Fibroblast of villous mesenchyme (primary cell): ENCODE data around the gene RAB40A. TPM values are rescaled to one million over a fixed set of nuclear protein-coding genes. Genes with fewer than 3 reads are reported as not detected.
A peak's percentile ranks its signal among the peaks of the same experiment; 100 is the strongest.
"Not testable (repeated sequence)": the region's sequence is repeated elsewhere in the genome, so short reads cannot be mapped to it uniquely, and the experiment has no call there.

ENCODE experiments used
- DNase-seq: peaks from one replicate; pipeline ENCODE4 v3.0.0-alpha.2; 2010; ENCODE audit warnings: low read depth
- H3K4me3 ChIP-seq: 2 replicates; pipeline ENCODE4 v1.5.1; 2011; ENCODE audit warnings: low read depth, mild to moderate bottlenecking, low read length
- total RNA-seq: library from RNA; depleted of rRNA; stranded (reverse); fragments of >200 nt; gene quantifications from 2 replicates; pipeline ENCODE4 v1.2.3, GENCODE V29; 2012
- TF ChIP-seq, protein P1 (sequence below): IDR thresholded peaks from 2 replicates; pipeline ENCODE4 v1.5.1; 2012; ENCODE audit warnings: low read depth, mild to moderate bottlenecking, low read length; ENCODE audit not compliant: insufficient read depth

The RAB40A gene
- total RNA-seq, 1 donor = 0.43 TPM

DNA sequence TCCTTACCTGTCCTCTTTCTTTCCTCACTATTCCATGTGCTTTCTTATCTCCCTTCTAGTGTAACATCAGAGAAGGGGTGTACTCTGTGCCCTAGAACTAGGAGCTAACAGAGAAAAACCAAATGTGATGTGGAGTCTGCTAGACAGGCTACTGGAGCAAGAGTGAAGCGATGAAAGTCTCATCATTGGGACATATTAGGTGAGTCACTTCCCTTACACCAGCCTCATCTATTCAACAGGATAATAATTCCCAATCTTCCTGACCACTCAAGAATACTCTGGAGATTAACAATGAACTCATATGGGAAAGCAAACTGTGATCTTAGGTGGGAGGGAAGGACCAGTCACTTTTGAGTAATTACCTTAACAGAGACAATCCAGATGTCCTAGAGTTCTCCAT is 58.1 kb downstream of the RAB40A start:
- H3K4me3 ChIP-seq = no peak overlapping the region
- DNase-seq = no peak
- TF ChIP-seq, protein P1, sequence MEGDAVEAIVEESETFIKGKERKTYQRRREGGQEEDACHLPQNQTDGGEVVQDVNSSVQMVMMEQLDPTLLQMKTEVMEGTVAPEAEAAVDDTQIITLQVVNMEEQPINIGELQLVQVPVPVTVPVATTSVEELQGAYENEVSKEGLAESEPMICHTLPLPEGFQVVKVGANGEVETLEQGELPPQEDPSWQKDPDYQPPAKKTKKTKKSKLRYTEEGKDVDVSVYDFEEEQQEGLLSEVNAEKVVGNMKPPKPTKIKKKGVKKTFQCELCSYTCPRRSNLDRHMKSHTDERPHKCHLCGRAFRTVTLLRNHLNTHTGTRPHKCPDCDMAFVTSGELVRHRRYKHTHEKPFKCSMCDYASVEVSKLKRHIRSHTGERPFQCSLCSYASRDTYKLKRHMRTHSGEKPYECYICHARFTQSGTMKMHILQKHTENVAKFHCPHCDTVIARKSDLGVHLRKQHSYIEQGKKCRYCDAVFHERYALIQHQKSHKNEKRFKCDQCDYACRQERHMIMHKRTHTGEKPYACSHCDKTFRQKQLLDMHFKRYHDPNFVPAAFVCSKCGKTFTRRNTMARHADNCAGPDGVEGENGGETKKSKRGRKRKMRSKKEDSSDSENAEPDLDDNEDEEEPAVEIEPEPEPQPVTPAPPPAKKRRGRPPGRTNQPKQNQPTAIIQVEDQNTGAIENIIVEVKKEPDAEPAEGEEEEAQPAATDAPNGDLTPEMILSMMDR = no peak

- not testable (repeated sequence) for H3K4me3 ChIP-seq, DNase-seq
These were observed 59.1 kb downstream of the RAB40A start for GRCh38 chrX:103460001-103460755.

DNA sequence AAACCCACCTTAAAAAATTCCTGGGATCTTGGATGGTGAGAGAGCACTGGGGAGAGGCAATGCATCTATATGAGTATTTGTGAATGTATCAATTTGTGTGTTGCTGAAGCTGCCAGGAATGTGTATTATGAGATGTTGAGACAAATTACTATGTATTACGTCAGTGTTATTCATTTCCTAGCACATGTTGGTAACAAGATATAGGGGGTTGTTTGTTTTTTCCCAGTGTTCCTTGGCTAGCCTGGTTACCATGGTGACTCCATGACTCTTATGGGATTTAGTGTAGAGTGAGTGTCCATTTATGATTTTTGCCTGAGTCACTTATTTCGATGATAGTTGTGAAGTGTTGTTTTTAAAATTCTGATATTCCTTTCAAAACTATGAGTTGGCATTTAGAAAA is 65.6 kb downstream of the RAB40A start:
- H3K4me3 ChIP-seq = no peak overlapping the region
- TF ChIP-seq, protein P1 = no peak
- peak; percentile 89 for DNase-seq

Other genes starting within 250 kb of the RAB40A start
- not detected in 2 replicates for gene TCEAL5, start 242.7 kb downstream of the RAB40A start, total RNA-seq
- under 0.01 and 2.3 TPM in 2 replicates for gene BEX2, start 208.5 kb downstream of the RAB40A start, total RNA-seq
- 37.0 and 44.5 TPM in 2 replicates for gene TCEAL7, start 189.2 kb downstream of the RAB40A start, total RNA-seq
- 100 and 114 TPM in 2 replicates for gene TCEAL9, start 163.0 kb downstream of the RAB40A start, total RNA-seq
- gene BEX3, start 143.0 kb downstream of the RAB40A start, total RNA-seq = 208 and 255 TPM in 2 replicates
- 41.6 and 45.3 TPM in 2 replicates for gene TCEAL4, start 66.0 kb upstream of the RAB40A start, total RNA-seq
- gene TCEAL3, start 88.5 kb upstream of the RAB40A start, total RNA-seq = 10.6 and 19.4 TPM in 2 replicates
- 30.9 and 44.5 TPM in 2 replicates for gene TCEAL1, start 109.5 kb upstream of the RAB40A start, total RNA-seq
- gene MORF4L2, start 167.2 kb upstream of the RAB40A start, total RNA-seq = 933 and 1,365 TPM in 2 replicates
- gene TMEM31, start 191.4 kb upstream of the RAB40A start, total RNA-seq = 0.32 TPM in 1 of 2 replicates, not detected in the other